Measurements from ENCODE around the gene C1R.
"Not testable (repeated sequence)": the region's sequence is repeated elsewhere in the genome, so short reads cannot be mapped to it uniquely, and the experiment has no call there.

GRCh38 chr12:7055736-7056135, 36.5 kb downstream of the C1R start:
- TF ChIP-seq ZNF274 (IDR thresholded peaks at IDR 0.05; ENCODE audit: low read depth, low read length); YY1 (IDR thresholded peaks at IDR 0.05; ENCODE audit: insufficient read depth, insufficient read length); SUZ12 (IDR thresholded peaks at IDR 0.05; ENCODE audit: extremely low read depth, insufficient read depth, insufficient read length): not testable (repeated sequence)

Data from NT2/D1 (cell line).